ENCODE results near the gene C1QTNF9. TPM values are rescaled to one million over a fixed set of nuclear protein-coding genes. Genes with fewer than 3 reads are reported as not detected.

C1QTNF9 gene
- total and polyA plus RNA-seq, 2 of the 4 experiments (the other 2 are of a cell fraction), result 0.18 to 0.21 TPM

GRCh38 chr13:24308488-24309020 lies 826 bp upstream of the C1QTNF9 start:
- no TSS peak for BruUV-seq (replicated peaks)
- H3K9me1 ChIP-seq (ENCODE audit: insufficient read depth, low read length), result peaks cover 13% of the 10 kb centered on the region
- dilution Hi-C loops (cut with HindIII; ENCODE audit: low sequenced_read_pairs, unreplicated experiment), result no loop called here
- H3K14ac ChIP-seq (replicated peaks; ENCODE audit: low read depth, low read length), result no peak overlapping the region
- H2BK15ac ChIP-seq (ENCODE audit: low read depth, low read length), result no peak overlapping the region
- H4K91ac ChIP-seq (ENCODE audit: insufficient read depth, low read depth, low read length), result no peak overlapping the region
- H3K9me3 ChIP-seq (ENCODE audit: control insufficient read depth, insufficient read depth, low read length), result no peaks in the 10 kb centered on the region
- H3K23ac ChIP-seq (ENCODE audit: low read depth, low read length), result no peak overlapping the region; the same call in 1 of the 2 replicates
- H3K4ac ChIP-seq (ENCODE audit: low read depth, low read length), result no peak overlapping the region
- ATAC-seq (ENCODE audit: low read depth) (no peak), DNase-seq (no peak)
- no peak overlapping the region for H3K4me3 ChIP-seq (ENCODE audit: insufficient read depth, low read depth, low read length)
- H2BK5ac ChIP-seq (ENCODE audit: low read depth, low read length, poor library complexity, severe bottlenecking), result no peak overlapping the region
- TF ChIP-seq, protein P1, sequence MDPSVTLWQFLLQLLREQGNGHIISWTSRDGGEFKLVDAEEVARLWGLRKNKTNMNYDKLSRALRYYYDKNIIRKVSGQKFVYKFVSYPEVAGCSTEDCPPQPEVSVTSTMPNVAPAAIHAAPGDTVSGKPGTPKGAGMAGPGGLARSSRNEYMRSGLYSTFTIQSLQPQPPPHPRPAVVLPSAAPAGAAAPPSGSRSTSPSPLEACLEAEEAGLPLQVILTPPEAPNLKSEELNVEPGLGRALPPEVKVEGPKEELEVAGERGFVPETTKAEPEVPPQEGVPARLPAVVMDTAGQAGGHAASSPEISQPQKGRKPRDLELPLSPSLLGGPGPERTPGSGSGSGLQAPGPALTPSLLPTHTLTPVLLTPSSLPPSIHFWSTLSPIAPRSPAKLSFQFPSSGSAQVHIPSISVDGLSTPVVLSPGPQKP (IDR thresholded peaks at IDR 0.05; ENCODE audit: borderline replicate concordance, low read depth, low read length), result no peak
- TF ChIP-seq CEBPB (IDR thresholded peaks at IDR 0.05; ENCODE audit: low read depth, low read length) (0 out of 2 replicates have a peak, but pooled peaks have one; percentile 13), CHD1 (IDR thresholded peaks at IDR 0.05; ENCODE audit: low read depth, low read length) (no peak), NFE2L2 (IDR thresholded peaks at IDR 0.05; ENCODE audit: low read depth, low read length) (no peak)
- no peak overlapping the region for H3K9ac ChIP-seq (ENCODE audit: low read depth, low read length)
- in situ Hi-C loops (cut with MboI; ENCODE audit: low sequenced_read_pairs), result no loop called here
- H3K27ac ChIP-seq (ENCODE audit: insufficient read depth, low read length), result no peak overlapping the region
- no peak overlapping the region for H3K18ac ChIP-seq (ENCODE audit: low read depth, low read length)
- WGBS, 2 experiments (ENCODE audit: extremely low coverage in 2 of 2, insufficient read length in 1 of 2), result 90% methylated on average over 25 of the region's 37 CpGs; no CpG with 5 or more reads in 1 of the 2 experiments
- CTCF ChIA-PET, result no interaction called here
- H2AK5ac ChIP-seq (ENCODE audit: low read depth, low read length), result no peak overlapping the region
- POLR2A ChIA-PET (ENCODE audit: unreplicated experiment), result no interaction called here
- intact Hi-C loops (cut with micrococcal nuclease), result no loop called here
- H4K20me1 ChIP-seq (ENCODE audit: insufficient read depth, low read length), result peaks cover 4% of the 10 kb centered on the region; the same call in 1 of the 2 replicates
- peaks cover 0 to 3% of the 10 kb centered on the region in 2 experiments; a peak in 1 of 4 replicates for H3K79me1 ChIP-seq (ENCODE audit: low read depth in 1 of 2, low read length in 2 of 2)
- H2BK20ac ChIP-seq (ENCODE audit: low read depth, low read length), result no peak overlapping the region
- H4K5ac ChIP-seq (ENCODE audit: low read depth, low read length), result no peak overlapping the region
- H3K36me3 ChIP-seq (ENCODE audit: control insufficient read depth, insufficient read depth, low read length), result no peaks in the 10 kb centered on the region; the same call in none of the 2 replicates
- no peak overlapping the region for H2AK9ac ChIP-seq (replicated peaks; ENCODE audit: low read depth, low read length, poor library complexity)
- H3K4me2 ChIP-seq (ENCODE audit: low read depth, low read length), result no peak overlapping the region
- peaks cover 15% of the 10 kb centered on the region for H3K4me1 ChIP-seq (ENCODE audit: control insufficient read depth, insufficient read depth, low read length)
- no peak overlapping the region for H2BK120ac ChIP-seq (ENCODE audit: low read depth, low read length)
- no peak overlapping the region for H4K8ac ChIP-seq (ENCODE audit: low read depth in 2 of 2, low read length in 2 of 2)
- H3K27me3 ChIP-seq (ENCODE audit: control insufficient read depth, insufficient read depth, low read length), result no peaks in the 10 kb centered on the region
- H2AFZ ChIP-seq (replicated peaks; ENCODE audit: low read length, poor library complexity), result peak overlapping the region; percentile 8
- no peak overlapping the region for H3K56ac ChIP-seq (ENCODE audit: extremely low read depth, insufficient read depth, low read length)

Measured in IMR-90 (cell line).